GM23248 (cell line): ENCODE results near the gene ZNF831. TPM values are rescaled to one million over a fixed set of nuclear protein-coding genes. Genes with fewer than 3 reads are reported as not detected.

Experiments
- DNase-seq: peaks from one replicate; pipeline ENCODE4 v3.0.0-alpha.2; 2015
- H2AFZ ChIP-seq: fragments of 200-600 bp; sonication (generic); 2 replicates; pipeline ENCODE4 v1.6.1; 2016; ENCODE audit warnings: antibody characterized with exemption
- H3F3A ChIP-seq: fragments of 200-600 bp; sonication (generic); 2 replicates; pipeline ENCODE4 v1.6.1; 2016; ENCODE audit warnings: mild to moderate bottlenecking, antibody characterized with exemption, mixed run types; ENCODE audit not compliant: insufficient read depth
- H3K27ac ChIP-seq: fragments of 200-600 bp; sonication (generic); 2 replicates; pipeline ENCODE4 v1.5.1; 2016; ENCODE audit warnings: mild to moderate bottlenecking
- H3K27me3 ChIP-seq: fragments of 200-600 bp; sonication (generic); replicated peaks from 2 replicates; pipeline ENCODE4 v1.6.1; 2016; ENCODE audit warnings: mild to moderate bottlenecking; ENCODE audit not compliant: insufficient read depth
- H3K36me3 ChIP-seq: fragments of 200-600 bp; sonication (generic); 2 replicates; pipeline ENCODE4 v1.6.1; 2016; ENCODE audit warnings: low read depth, mild to moderate bottlenecking
- H3K4me1 ChIP-seq: fragments of 200-600 bp; sonication (generic); 2 replicates; pipeline ENCODE4 v1.6.1; 2016; ENCODE audit warnings: mild to moderate bottlenecking; ENCODE audit not compliant: insufficient read depth
- H3K4me2 ChIP-seq: fragments of 200-600 bp; sonication (generic); one replicate; pipeline ENCODE4 v1.6.1; 2016; ENCODE audit warnings: mild to moderate bottlenecking; ENCODE audit not compliant: unreplicated experiment
- H3K4me3 ChIP-seq: fragments of 200-600 bp; sonication (generic); 2 replicates; pipeline ENCODE4 v1.5.1; 2016; ENCODE audit warnings: mild to moderate bottlenecking
- H3K79me2 ChIP-seq: fragments of 200-600 bp; sonication (generic); 2 replicates; pipeline ENCODE4 v1.6.1; 2016; ENCODE audit warnings: mild to moderate bottlenecking; ENCODE audit not compliant: insufficient read depth
- H3K9ac ChIP-seq: fragments of 200-600 bp; sonication (generic); 2 replicates; pipeline ENCODE4 v1.6.1; 2016; ENCODE audit warnings: mild to moderate bottlenecking
- H3K9me2 ChIP-seq: fragments of 200-600 bp; sonication (generic); 2 replicates; pipeline ENCODE4 v1.6.1; 2016; ENCODE audit warnings: mixed run types, mild to moderate bottlenecking, moderate library complexity; ENCODE audit not compliant: insufficient read depth
- H3K9me3 ChIP-seq: fragments of 200-600 bp; sonication (generic); one replicate; pipeline ENCODE4 v1.6.1; 2017; ENCODE audit warnings: low read depth
- H4K20me1 ChIP-seq: fragments of 200-600 bp; sonication (generic); 2 replicates; pipeline ENCODE4 v1.6.0; 2016; ENCODE audit not compliant: insufficient read depth
- EZH2 ChIP-seq: fragments of 200-600 bp; sonication (generic); IDR thresholded peaks from 2 replicates; pipeline ENCODE4 v1.6.1; 2018; ENCODE audit warnings: antibody characterized with exemption, mild to moderate bottlenecking; ENCODE audit not compliant: insufficient read depth, poor library complexity, severe bottlenecking
- EZH2phosphoT487 ChIP-seq: fragments of 200-600 bp; sonication (generic); IDR thresholded peaks from 2 replicates; pipeline ENCODE4 v1.6.1; 2018; ENCODE audit warnings: antibody characterized with exemption, moderate library complexity, mild to moderate bottlenecking, low read depth; ENCODE audit not compliant: insufficient read depth
- WGBS, 2 experiments: methylation state at CpG; one replicate each; pipeline ENCODE4 v1.1.6; 2015 to 2017; ENCODE audit warnings: low lambda C conversion rate in 2 of 2, low coverage in 1 of 2; ENCODE audit errors: missing lambda C conversion rate in 2 of 2; 5-methylcytosine and 5-hydroxymethylcytosine counted together
- in situ Hi-C: fragments of 300-500 bp; cut with MboI; formaldehyde crosslinking; loops from 2 replicates; pipeline ENCODE4 v1.15.0; 2020
- polyA plus RNA-seq: library from polyadenylated mRNA; unstranded; fragments of >200 nt; fragmentation: Nextera tagmentation; extraction: Ambion mirVana; gene quantifications from 2 replicates; pipeline ENCODE4 v1.2.1, GENCODE V29; 2016
- total RNA-seq: library from RNA; depleted of rRNA; stranded (reverse); fragments of >200 nt; shearing (Covaris generic); gene quantifications from 2 replicates; pipeline ENCODE4 v1.2.3, GENCODE V29; 2014

The ZNF831 gene
- total and polyA plus RNA-seq, 2 experiments from 2014 or later = not detected

- H3K27ac ChIP-seq = no peak overlapping the region
- H3F3A ChIP-seq = no peaks in the 10 kb centered on the region
- no peaks in the 10 kb centered on the region for H4K20me1 ChIP-seq
- 75 to 79% methylated on average over 5 of the region's 5 CpGs for WGBS, 2 experiments
- no peak overlapping the region for H2AFZ ChIP-seq
- no peak overlapping the region for H3K4me3 ChIP-seq
- H3K36me3 ChIP-seq = no peaks in the 10 kb centered on the region
- no peaks in the 10 kb centered on the region for H3K79me2 ChIP-seq
- DNase-seq = no peak
- H3K9me3 ChIP-seq = no peaks in the 10 kb centered on the region
- no peak overlapping the region for H3K9ac ChIP-seq
- H3K4me2 ChIP-seq = no peak overlapping the region
- no peak for TF ChIP-seq EZH2
- no peak for TF ChIP-seq EZH2phosphoT487
- H3K4me1 ChIP-seq = no peaks in the 10 kb centered on the region
- in situ Hi-C loops = no loop called here
- no peaks in the 10 kb centered on the region for H3K9me2 ChIP-seq
- no peaks in the 10 kb centered on the region; the same call in 1 of the 2 replicates for H3K27me3 ChIP-seq
Measured at GRCh38 chr20:59120919-59121318, 42.7 kb upstream of the ZNF831 start.

GRCh38 chr20:59121714-59122565 is 41.7 kb upstream of the ZNF831 start:
- Histone ChIP-seq H3K27me3 (no peaks in the 10 kb centered on the region; the same call in 1 of the 2 replicates), H2AFZ (no peak overlapping the region), H3K9ac (no peak overlapping the region), H3K9me3 (no peaks in the 10 kb centered on the region), H3K4me2 (no peak overlapping the region), H3K79me2 (no peaks in the 10 kb centered on the region), H4K20me1 (no peaks in the 10 kb centered on the region), H3K27ac (no peak overlapping the region), H3K4me3 (no peak overlapping the region), H3K36me3 (no peaks in the 10 kb centered on the region), H3F3A (no peaks in the 10 kb centered on the region), H3K4me1 (no peaks in the 10 kb centered on the region), H3K9me2 (no peaks in the 10 kb centered on the region)
- TF ChIP-seq EZH2 (no peak), EZH2phosphoT487 (no peak)
- in situ Hi-C loops = no loop called here
- 22 to 28% methylated on average over 8 of the region's 8 CpGs for WGBS, 2 experiments
- no peak for DNase-seq

GRCh38 chr20:59122566-59122919 is 41.1 kb upstream of the ZNF831 start:
- 26 to 39% methylated on average over 4 of the region's 4 CpGs for WGBS, 2 experiments
- TF ChIP-seq EZH2phosphoT487 (no peak), EZH2 (no peak)
- in situ Hi-C loops = no loop called here

GRCh38 chr20:59123011-59123677 is 40.5 kb upstream of the ZNF831 start:
- Histone ChIP-seq H3K4me1 (no peaks in the 10 kb centered on the region), H3K27me3 (no peaks in the 10 kb centered on the region; the same call in 1 of the 2 replicates), H3K9me3 (no peaks in the 10 kb centered on the region), H2AFZ (no peak overlapping the region), H3K9ac (no peak overlapping the region), H3K9me2 (no peaks in the 10 kb centered on the region), H3K4me3 (no peak overlapping the region), H4K20me1 (no peaks in the 10 kb centered on the region), H3K36me3 (no peaks in the 10 kb centered on the region), H3K27ac (no peak overlapping the region), H3K4me2 (no peak overlapping the region), H3K79me2 (no peaks in the 10 kb centered on the region), H3F3A (no peaks in the 10 kb centered on the region)
- in situ Hi-C loops = no loop called here
- DNase-seq = no peak
- 42 to 53% methylated on average over 15 of the region's 15 CpGs for WGBS, 2 experiments
- TF ChIP-seq EZH2phosphoT487 = no peak
- TF ChIP-seq EZH2 = no peak

More at GRCh38 chr20:59122566-59122919, 41.1 kb upstream of the ZNF831 start:
- Histone ChIP-seq H3K4me2 (no peak overlapping the region), H3K27ac (no peak overlapping the region), H4K20me1 (no peaks in the 10 kb centered on the region), H3K4me1 (no peaks in the 10 kb centered on the region), H3K4me3 (no peak overlapping the region), H3K9ac (no peak overlapping the region), H3K9me2 (no peaks in the 10 kb centered on the region), H2AFZ (no peak overlapping the region), H3F3A (no peaks in the 10 kb centered on the region), H3K9me3 (no peaks in the 10 kb centered on the region), H3K27me3 (no peaks in the 10 kb centered on the region; the same call in 1 of the 2 replicates), H3K36me3 (no peaks in the 10 kb centered on the region), H3K79me2 (no peaks in the 10 kb centered on the region)
- no peak for DNase-seq
